Left renal pelvis (tissue), 4 donors: ENCODE data around the gene MACROD1. TPM values are rescaled to one million over a fixed set of nuclear protein-coding genes. Genes with fewer than 3 reads are reported as not detected.

Experiments
- DNase-seq, 4 donors: peaks; one replicate each; pipeline ENCODE4 v3.0.0-alpha.2; 2013; ENCODE audit warnings: low read depth in 4 of 4, low spot score in 3 of 4
- polyA plus RNA-seq, 4 donors: library from polyadenylated mRNA; unstranded; fragments of 120-200 nt; gene quantifications; one replicate each; pipeline ENCODE4 v1.2.1, GENCODE V29; 2013; ENCODE audit not compliant: insufficient read length in 4 of 4

The MACROD1 gene
- polyA plus RNA-seq, 4 donors: 14.9 to 17.8 (median 15.3) TPM

GRCh38 chr11:64152841-64153691 lies 12.8 kb downstream of the MACROD1 start:
- DNase-seq: no peak

- no peak for DNase-seq
Measured at GRCh38 chr11:64151337-64151736, 14.6 kb downstream of the MACROD1 start.

- no peak for DNase-seq
Measured at GRCh38 chr11:64150481-64151239, 15.3 kb downstream of the MACROD1 start.

GRCh38 chr11:64150051-64150450 lies 15.9 kb downstream of the MACROD1 start:
- DNase-seq: no peak

- no peak for DNase-seq
Measured at GRCh38 chr11:64148917-64149617, 16.8 kb downstream of the MACROD1 start.

- DNase-seq: peak in 2 of 4 donors; percentile 70 to 72
Measured at GRCh38 chr11:64148226-64148916, 17.5 kb downstream of the MACROD1 start.

GRCh38 chr11:64146036-64146955 lies 19.6 kb downstream of the MACROD1 start:
- DNase-seq: no peak

- DNase-seq: no peak
Measured at GRCh38 chr11:64144587-64145472, 21.1 kb downstream of the MACROD1 start.

- DNase-seq: no peak
Measured at GRCh38 chr11:64141081-64141783, 24.7 kb downstream of the MACROD1 start.

GRCh38 chr11:64140082-64140481 lies 25.8 kb downstream of the MACROD1 start:
- no peak for DNase-seq

- DNase-seq: no peak
Measured at GRCh38 chr11:64139049-64139448, 26.9 kb downstream of the MACROD1 start.

- DNase-seq: no peak
Measured at GRCh38 chr11:64138398-64138797, 27.5 kb downstream of the MACROD1 start.

GRCh38 chr11:64136765-64137441 lies 29.0 kb downstream of the MACROD1 start:
- no peak for DNase-seq

GRCh38 chr11:64135711-64136110 lies 30.2 kb downstream of the MACROD1 start:
- no peak for DNase-seq

GRCh38 chr11:64134963-64135362 lies 30.9 kb downstream of the MACROD1 start:
- DNase-seq: no peak

GRCh38 chr11:64132982-64133705 lies 32.8 kb downstream of the MACROD1 start:
- no peak for DNase-seq
